Astrocyte of the spinal cord (primary cell): ENCODE results near the gene DUOXA1.
"Not testable (repeated sequence)": the region's sequence is repeated elsewhere in the genome, so short reads cannot be mapped to it uniquely, and the experiment has no call there.

ENCODE experiments used
- DNase-seq: peaks from one replicate; pipeline ENCODE4 v3.0.0; 2011; ENCODE audit warnings: low read depth, low spot score
- H3K4me3 ChIP-seq: 2 replicates; pipeline ENCODE4 v1.5.1; 2011; ENCODE audit warnings: low read depth, mild to moderate bottlenecking, low read length, moderate library complexity
- CTCF ChIP-seq: IDR thresholded peaks from 2 replicates; pipeline ENCODE4 v1.5.1; 2012; ENCODE audit warnings: low read depth, mild to moderate bottlenecking, low read length, inconsistent platforms
- in situ Hi-C: cut with HindIII; loops from 2 replicates; pipeline ENCODE4 v1.10.0; 2017; ENCODE audit warnings: low sequenced_read_pairs

Gene DUOXA1

GRCh38 chr15:45139770-45140169 is 10.1 kb upstream of the DUOXA1 start:
- no peak for DNase-seq
- no peak for TF ChIP-seq CTCF
- H3K4me3 ChIP-seq: no peak overlapping the region
- in situ Hi-C loops: no loop called here

DNA sequence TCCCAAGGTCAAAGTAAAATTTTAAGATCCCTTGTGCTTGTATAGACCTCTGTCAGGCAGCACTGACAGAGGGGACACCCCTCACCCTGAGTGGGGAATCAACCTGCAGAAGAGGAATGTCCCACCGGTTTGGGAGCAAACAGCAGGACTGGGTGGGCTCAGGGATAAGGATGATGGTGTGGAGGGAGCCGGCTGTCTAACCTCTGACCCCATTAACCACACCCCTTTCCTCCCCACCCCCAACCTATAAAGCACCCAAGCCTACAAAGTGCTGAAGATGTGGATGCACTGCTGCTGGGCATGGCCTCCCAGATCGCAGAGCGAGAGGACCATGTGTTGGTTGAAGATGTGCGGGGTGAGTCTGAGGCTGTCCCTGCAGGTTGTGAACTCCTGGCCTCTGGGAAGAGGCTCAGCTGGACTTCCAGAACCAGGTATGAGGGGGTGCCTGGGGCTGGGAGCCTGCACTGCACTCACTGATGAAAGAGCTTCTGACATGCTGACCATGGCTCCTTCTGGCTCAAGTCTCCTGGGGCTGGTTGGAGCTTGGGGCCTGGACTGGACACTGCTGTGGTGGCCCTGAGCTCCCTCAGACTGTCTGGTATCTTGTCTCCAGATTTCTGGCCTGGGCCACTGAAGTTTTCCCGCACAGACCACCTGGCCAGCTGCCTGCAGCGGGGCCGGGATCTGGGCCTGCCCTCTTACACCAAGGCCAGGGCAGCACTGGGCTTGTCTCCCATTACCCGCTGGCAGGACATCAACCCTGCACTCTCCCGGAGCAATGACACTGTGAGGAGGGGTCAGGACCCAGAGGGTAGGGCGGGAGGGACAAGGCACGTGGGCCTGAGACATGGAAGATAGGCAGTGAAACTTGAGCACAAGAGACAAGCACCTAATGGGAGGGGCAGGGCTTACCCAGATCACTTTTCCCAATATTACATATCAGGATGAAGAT is 9.4 kb upstream of the DUOXA1 start:
- DNase-seq: no peak
- no peak for TF ChIP-seq CTCF
- H3K4me3 ChIP-seq: no peak overlapping the region
- in situ Hi-C loops: no loop called here

- TF ChIP-seq CTCF: no peak
- H3K4me3 ChIP-seq: no peak overlapping the region
- in situ Hi-C loops: no loop called here
- no peak for DNase-seq
These were observed 8.0 kb upstream of the DUOXA1 start for GRCh38 chr15:45137703-45138102.

GRCh38 chr15:45136378-45136764 is 6.7 kb upstream of the DUOXA1 start:
- DNase-seq: no peak
- no peak overlapping the region for H3K4me3 ChIP-seq
- TF ChIP-seq CTCF: peak; percentile 31
- in situ Hi-C loops: no loop called here

GRCh38 chr15:45135705-45136377 is 6.2 kb upstream of the DUOXA1 start:
- in situ Hi-C loops, H3K4me3 ChIP-seq, DNase-seq: not testable (repeated sequence)

DNA sequence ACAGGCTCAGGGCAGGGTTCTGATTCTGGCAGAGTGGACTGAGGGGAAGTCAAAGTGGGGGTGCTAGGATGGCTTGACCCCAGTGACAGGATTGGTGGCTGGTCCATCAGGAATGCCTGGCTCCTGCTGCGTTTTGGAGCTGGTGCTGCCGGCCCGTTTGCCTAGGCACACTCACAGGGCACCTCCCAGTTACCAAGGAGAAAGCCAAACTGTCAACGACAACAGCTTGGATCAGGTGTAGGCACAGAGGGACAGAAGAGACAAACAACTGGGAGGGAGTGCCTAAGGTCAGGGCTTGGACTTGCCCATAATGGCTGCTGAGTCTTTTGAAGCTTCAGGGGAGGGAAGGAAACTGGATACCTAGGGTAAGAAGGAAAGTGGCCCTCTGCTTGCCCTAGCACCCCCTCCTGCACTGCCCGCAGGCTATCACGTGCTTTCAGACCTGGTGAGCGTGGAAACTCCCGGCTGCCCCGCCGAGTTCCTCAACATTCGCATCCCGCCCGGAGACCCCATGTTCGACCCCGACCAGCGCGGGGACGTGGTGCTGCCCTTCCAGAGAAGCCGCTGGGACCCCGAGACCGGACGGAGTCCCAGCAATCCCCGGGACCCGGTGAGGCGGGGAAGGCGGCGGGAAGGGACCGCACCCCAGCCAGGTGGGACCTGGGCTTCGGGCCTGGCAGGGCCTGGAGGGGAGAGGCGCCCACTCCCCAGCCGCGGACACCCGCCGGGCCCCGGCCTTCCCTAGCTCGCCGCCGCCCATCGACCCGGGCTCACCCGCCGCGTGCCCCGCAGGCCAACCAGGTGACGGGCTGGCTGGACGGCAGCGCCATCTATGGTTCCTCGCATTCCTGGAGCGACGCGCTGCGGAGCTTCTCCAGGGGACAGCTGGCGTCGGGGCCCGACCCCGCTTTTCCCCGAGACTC is 5.3 kb upstream of the DUOXA1 start:
- no peak for DNase-seq
- TF ChIP-seq CTCF: no peak
- no peak overlapping the region for H3K4me3 ChIP-seq
- in situ Hi-C loops: no loop called here
